Stimulated activated CD4-positive, alpha-beta T cell treated with anti-CD3 and anti-CD28 coated beads, Interleukin-15, amount 100 ng/mL, for 1 hour (primary cell): ENCODE results near the gene PDZK1.
"Not testable (repeated sequence)": the region's sequence is repeated elsewhere in the genome, so short reads cannot be mapped to it uniquely, and the experiment has no call there.

Experiments
- DNase-seq, 2 donors: peaks; one replicate each; pipeline ENCODE4 v3.0.0-alpha.2; 2020; ENCODE audit warnings: low read depth in 1 of 2, low spot score in 1 of 2

The PDZK1 gene

DNA sequence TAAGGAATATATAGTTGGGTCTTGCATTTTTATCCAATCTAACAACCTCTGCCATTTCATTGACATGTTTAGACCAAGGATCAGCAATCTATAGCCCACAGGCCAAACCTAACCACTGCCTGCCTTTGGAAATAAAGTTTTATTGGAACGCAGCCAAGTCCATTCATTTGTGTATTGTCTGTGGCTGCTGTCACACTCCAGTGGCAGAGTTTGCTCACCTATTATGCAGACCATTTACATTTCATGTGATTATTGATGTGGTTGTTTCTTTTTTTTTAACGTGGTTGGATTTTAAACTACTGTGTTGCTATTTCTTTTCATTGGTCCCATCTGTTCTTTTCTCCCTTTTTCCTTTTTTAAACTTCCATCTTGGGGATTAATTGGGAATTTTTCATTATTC lies 44.7 kb downstream of the PDZK1 start:
- DNase-seq, result not testable (repeated sequence)

DNA sequence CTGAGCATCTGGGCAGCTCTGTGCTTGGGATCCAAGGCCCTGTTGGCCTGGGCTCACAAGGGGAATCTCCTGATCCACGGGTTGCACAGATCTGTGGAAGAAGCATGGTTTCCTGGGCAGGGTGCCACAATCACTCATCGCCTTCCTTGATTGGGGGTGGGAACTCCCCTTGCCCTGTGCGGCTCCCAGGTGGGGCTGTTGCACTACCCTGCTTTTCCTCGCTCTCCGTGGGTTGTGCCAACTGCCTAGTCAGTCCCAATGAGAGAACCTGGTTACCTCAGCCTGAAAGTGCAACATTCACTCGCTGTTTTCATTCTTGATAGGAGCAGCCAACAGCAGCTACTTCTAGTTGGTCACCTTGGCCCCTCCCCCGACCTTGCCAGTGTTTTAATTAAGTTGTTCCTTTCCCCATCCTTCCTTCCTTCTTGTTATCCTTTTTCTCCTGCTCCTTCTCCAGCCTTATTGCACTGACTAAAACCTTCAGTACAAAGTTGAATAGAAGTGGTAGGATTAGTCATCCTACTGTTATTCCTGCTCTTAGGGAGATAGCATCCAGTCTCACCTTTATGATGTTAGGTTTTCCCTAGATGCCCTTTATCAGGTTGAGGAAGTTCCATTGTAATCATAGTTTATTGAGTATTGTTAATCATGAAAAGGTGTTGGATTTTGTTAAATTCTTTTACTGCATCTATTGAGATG lies 50.8 kb downstream of the PDZK1 start:
- not testable (repeated sequence) for DNase-seq

DNA sequence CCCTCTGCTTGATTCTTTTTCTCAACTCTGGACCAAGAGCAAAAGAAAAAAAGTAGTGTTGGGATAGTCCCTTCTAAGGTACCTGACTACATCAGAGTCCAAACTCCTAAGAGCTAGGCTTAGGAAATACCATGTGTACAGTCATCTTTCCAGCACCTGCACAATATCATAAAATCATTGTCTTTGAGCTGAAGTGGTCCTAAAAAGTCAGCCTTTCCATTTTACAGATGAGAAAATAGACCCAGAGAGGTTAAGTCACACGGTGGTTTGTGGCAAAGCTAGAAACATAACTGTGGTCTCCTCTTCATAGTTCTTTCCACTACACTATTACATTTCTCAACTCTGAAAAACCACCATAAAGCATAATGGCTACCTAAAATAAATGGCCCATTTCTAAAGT lies 63.2 kb downstream of the PDZK1 start:
- not testable (repeated sequence) for DNase-seq

DNA sequence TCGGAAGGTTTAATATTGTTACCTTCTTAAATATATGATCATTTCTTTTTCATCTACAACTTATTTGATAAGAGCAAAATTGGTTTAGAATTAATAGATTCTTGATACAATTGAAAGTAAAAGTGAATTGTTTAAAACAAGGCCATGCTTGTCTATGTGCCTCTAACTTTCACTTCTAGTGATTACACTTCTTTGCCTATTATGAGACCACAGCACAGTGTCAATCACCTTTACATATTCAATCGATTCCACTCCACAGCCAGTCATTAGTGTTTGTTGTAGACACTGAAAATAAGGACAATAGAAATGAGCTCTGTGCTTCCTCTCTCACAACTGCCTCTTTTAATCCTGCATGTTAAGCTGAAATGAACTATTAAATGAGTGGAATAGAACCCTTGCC lies 65.3 kb downstream of the PDZK1 start:
- DNase-seq, result not testable (repeated sequence)

DNA sequence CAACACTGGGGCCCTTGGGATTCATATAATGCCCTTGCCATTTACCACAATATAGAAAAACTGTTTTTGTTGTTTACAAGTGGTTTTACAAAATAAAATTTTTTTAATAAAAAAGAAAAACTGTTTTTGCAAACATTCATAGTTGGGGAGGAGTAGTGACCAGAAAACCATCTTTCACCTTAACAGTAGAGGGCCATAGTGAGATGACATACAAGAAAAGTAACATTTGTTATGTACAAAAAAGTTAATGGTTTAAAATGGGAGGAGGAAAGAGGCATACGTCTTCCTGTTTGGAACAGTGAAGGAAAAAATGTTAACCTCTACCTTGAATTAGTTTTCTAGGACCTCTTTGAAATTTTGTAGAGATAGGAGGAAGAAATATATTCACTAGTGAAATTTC lies 70.9 kb downstream of the PDZK1 start:
- DNase-seq, result not testable (repeated sequence)

DNA sequence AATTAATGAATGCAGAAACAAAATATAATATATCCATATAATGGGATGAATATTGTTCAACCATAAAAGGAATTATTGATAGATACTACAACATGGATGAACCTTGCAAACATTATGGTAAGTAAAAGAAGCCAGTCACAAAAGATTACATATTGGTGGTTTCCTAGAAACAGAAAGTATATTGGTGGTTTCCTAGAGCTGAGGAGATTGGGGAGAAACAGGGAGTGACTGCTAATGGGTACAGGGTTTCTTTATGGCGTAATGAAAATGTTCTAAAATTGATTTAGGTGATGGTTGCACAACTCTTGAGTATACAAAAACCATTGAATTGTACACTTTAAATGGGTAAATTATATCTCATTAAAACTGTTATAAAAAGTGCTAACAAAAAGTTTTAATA lies 85.0 kb downstream of the PDZK1 start:
- not testable (repeated sequence) for DNase-seq
